Measurements from ENCODE around the gene TNFSF18. TPM values are rescaled to one million over a fixed set of nuclear protein-coding genes. Genes with fewer than 3 reads are reported as not detected.

The TNFSF18 gene, protein sequence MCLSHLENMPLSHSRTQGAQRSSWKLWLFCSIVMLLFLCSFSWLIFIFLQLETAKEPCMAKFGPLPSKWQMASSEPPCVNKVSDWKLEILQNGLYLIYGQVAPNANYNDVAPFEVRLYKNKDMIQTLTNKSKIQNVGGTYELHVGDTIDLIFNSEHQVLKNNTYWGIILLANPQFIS
- 70.5 and 71.2 TPM in 2 replicates for total RNA-seq

DNA sequence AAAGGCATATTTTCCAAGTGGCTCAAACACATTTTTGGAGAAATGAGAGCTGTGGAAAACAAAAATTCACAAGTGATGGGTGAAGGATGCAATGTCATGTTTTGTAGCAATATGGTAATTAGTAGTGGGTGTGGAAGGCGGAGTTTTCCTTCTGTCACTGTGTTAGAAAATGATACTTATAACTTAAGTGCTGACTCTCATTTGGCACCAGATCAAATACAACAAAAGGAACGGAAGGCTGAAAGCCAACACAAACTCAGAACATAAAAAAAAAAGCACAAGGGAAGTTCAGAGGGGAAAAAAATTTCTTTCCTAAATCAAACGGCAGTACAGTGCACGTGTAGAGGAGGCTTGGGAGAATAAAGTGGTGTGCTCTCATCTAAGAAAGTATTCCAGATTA, at the start of gene TNFSF18:
Gene TNFSF18 (minus strand): TSS at position 77 of the 400 bp plus-strand sequence. CDS start 45 bp downstream, at position 32.

Other genes with a start within 250 kb of the TNFSF18 start
- gene TNFSF4, start 156.4 kb upstream of the TNFSF18 start, total RNA-seq: 33.5 and 90.3 TPM in 2 replicates